Measurements from ENCODE around the gene CAMK1D. TPM values are rescaled to one million over a fixed set of nuclear protein-coding genes. Genes with fewer than 3 reads are reported as not detected.
"Not testable (repeated sequence)": the region's sequence is repeated elsewhere in the genome, so short reads cannot be mapped to it uniquely, and the experiment has no call there.

Gene CAMK1D
- total RNA-seq, 4 donors from 2014 or later, result 13.5 to 21.4 (median 15.7) TPM

GRCh38 chr10:12355384-12355783, 6.0 kb downstream of the CAMK1D start:
- Histone ChIP-seq H3K9me3 (no peaks in the 10 kb centered on the region), H3K27ac (no peak overlapping the region), H3K27me3 (no peaks in the 10 kb centered on the region), H3K4me1 (peaks cover 16 to 38% (median 25%) of the 10 kb centered on the region in 4 donors), H3K36me3 (no peaks in the 10 kb centered on the region), H3K4me3 (no peak overlapping the region)
- intact Hi-C loops (cut with DNase I; ENCODE audit: low total_unique reads), result loop anchor here (10.0 kb wide), 1 partner anchor 249 kb away; no protein-coding TSS in a partner anchor
- TF ChIP-seq EP300 (IDR thresholded peaks at IDR 0.05; ENCODE audit: low read depth) (no peak), POLR2AphosphoS5 (IDR thresholded peaks at IDR 0.05) (no peak), POLR2A (IDR thresholded peaks at IDR 0.05) (no peak)
- TF ChIP-seq, protein P1, sequence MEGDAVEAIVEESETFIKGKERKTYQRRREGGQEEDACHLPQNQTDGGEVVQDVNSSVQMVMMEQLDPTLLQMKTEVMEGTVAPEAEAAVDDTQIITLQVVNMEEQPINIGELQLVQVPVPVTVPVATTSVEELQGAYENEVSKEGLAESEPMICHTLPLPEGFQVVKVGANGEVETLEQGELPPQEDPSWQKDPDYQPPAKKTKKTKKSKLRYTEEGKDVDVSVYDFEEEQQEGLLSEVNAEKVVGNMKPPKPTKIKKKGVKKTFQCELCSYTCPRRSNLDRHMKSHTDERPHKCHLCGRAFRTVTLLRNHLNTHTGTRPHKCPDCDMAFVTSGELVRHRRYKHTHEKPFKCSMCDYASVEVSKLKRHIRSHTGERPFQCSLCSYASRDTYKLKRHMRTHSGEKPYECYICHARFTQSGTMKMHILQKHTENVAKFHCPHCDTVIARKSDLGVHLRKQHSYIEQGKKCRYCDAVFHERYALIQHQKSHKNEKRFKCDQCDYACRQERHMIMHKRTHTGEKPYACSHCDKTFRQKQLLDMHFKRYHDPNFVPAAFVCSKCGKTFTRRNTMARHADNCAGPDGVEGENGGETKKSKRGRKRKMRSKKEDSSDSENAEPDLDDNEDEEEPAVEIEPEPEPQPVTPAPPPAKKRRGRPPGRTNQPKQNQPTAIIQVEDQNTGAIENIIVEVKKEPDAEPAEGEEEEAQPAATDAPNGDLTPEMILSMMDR (IDR thresholded peaks at IDR 0.05), result no peak
- 80 to 89% methylated on average over 12 of the region's 12 CpGs for WGBS, 2 donors (ENCODE audit: low coverage in 1 of 2)
- in situ Hi-C loops (cut with MboI; ENCODE audit: low pct_ligation_motif_present in 1 of 4, low pct_unique_long_range_greater_than_20kb in 1 of 4, low sequenced_read_pairs in 3 of 4), result no loop called here
- DNase-seq, result no peak

- TF ChIP-seq EP300 (IDR thresholded peaks at IDR 0.05; ENCODE audit: low read depth), result no peak
- no peak for TF ChIP-seq POLR2A (IDR thresholded peaks at IDR 0.05)
- TF ChIP-seq, protein P1 (IDR thresholded peaks at IDR 0.05), result no peak
- TF ChIP-seq POLR2AphosphoS5 (IDR thresholded peaks at IDR 0.05), result no peak
- in situ Hi-C loops (cut with MboI; ENCODE audit: low pct_ligation_motif_present in 1 of 4, low pct_unique_long_range_greater_than_20kb in 1 of 4, low sequenced_read_pairs in 3 of 4), result no loop called here
- no peak for DNase-seq
- WGBS, 2 donors (ENCODE audit: low coverage in 1 of 2), result 74 to 94% methylated on average over 9 to 13 of the region's 13 CpGs
- no peak overlapping the region for H3K27ac ChIP-seq
- H3K36me3 ChIP-seq, result no peaks in the 10 kb centered on the region
- no peaks in the 10 kb centered on the region for H3K9me3 ChIP-seq
- no peak overlapping the region for H3K4me3 ChIP-seq
- H3K4me1 ChIP-seq, result peaks cover 15 to 26% (median 16%) of the 10 kb centered on the region in 4 donors
- H3K27me3 ChIP-seq, result no peaks in the 10 kb centered on the region
- intact Hi-C loops (cut with DNase I; ENCODE audit: low total_unique reads), result loop anchor here (10.0 kb wide), 1 partner anchor 247 kb away; no protein-coding TSS in a partner anchor
Observed at GRCh38 chr10:12357525-12358151, 8.3 kb downstream of the CAMK1D start.

- intact Hi-C loops (cut with DNase I; ENCODE audit: low total_unique reads), result loop anchor here (10.0 kb wide), 1 partner anchor 246 kb away; no protein-coding TSS in a partner anchor
Observed at GRCh38 chr10:12358863-12359564, 9.7 kb downstream of the CAMK1D start.

GRCh38 chr10:12360461-12360860, 11.1 kb downstream of the CAMK1D start:
- in situ Hi-C loops (cut with MboI; ENCODE audit: low pct_ligation_motif_present in 1 of 4, low pct_unique_long_range_greater_than_20kb in 1 of 4, low sequenced_read_pairs in 3 of 4) (no loop called here), intact Hi-C loops (cut with DNase I; ENCODE audit: low total_unique reads) (no loop called here)
- H3K27ac ChIP-seq, result no peak overlapping the region
- TF ChIP-seq EP300 (IDR thresholded peaks at IDR 0.05; ENCODE audit: low read depth) (no peak), POLR2AphosphoS5 (IDR thresholded peaks at IDR 0.05) (no peak), POLR2A (IDR thresholded peaks at IDR 0.05) (no peak)
- TF ChIP-seq, protein P1 (IDR thresholded peaks at IDR 0.05), result no peak
- H3K4me1 ChIP-seq, result peaks cover 15 to 30% (median 16%) of the 10 kb centered on the region in 4 donors
- no peak overlapping the region for H3K4me3 ChIP-seq
- H3K27me3 ChIP-seq, result no peaks in the 10 kb centered on the region
- H3K9me3 ChIP-seq, result no peaks in the 10 kb centered on the region
- WGBS, 2 donors (ENCODE audit: low coverage in 1 of 2), result 92 to 95% methylated on average over 5 of the region's 5 CpGs
- H3K36me3 ChIP-seq, result no peaks in the 10 kb centered on the region
- no peak for DNase-seq

More at GRCh38 chr10:12358863-12359564, 9.7 kb downstream of the CAMK1D start:
- Histone ChIP-seq H3K27me3 (no peaks in the 10 kb centered on the region), H3K27ac (peak overlapping the region in 2 of 4 donors; percentile 29 to 51), H3K4me1 (peaks cover 15 to 26% (median 16%) of the 10 kb centered on the region in 4 donors), H3K36me3 (no peaks in the 10 kb centered on the region), H3K9me3 (no peaks in the 10 kb centered on the region), H3K4me3 (no peak overlapping the region)
- TF ChIP-seq POLR2A (IDR thresholded peaks at IDR 0.05) (no peak), EP300 (IDR thresholded peaks at IDR 0.05; ENCODE audit: low read depth) (no peak), POLR2AphosphoS5 (IDR thresholded peaks at IDR 0.05) (no peak)
- TF ChIP-seq, protein P1 (IDR thresholded peaks at IDR 0.05), result no peak
- 26 to 51% methylated on average over 3 to 11 of the region's 11 CpGs for WGBS, 2 donors (ENCODE audit: low coverage in 1 of 2)
- DNase-seq, result peak; percentile 16
- in situ Hi-C loops (cut with MboI; ENCODE audit: low pct_ligation_motif_present in 1 of 4, low pct_unique_long_range_greater_than_20kb in 1 of 4, low sequenced_read_pairs in 3 of 4), result no loop called here

DNA sequence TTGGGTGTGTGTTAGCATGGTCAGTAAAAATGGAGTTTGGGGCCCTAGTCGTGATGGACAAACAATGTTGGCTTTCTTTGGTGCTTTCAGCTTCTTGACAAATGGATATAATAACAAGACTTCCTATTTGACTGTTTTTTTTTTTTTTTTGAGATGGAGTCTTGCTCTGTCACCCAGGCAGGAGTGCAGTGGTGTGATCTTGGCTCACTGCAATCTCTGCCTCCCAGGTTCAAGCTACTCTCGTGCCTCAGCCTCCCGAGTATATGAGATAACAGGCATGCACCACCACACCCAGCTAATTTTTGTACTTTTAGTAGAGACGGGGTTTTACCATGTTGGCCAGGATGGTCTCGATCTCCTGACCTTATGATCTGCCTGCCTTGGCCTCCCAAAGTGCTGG, 11.8 kb downstream of the CAMK1D start:
- H3K4me1 ChIP-seq, result peaks cover 15 to 36% (median 16%) of the 10 kb centered on the region in 4 donors
- 89 to 90% methylated on average over 5 of the region's 5 CpGs for WGBS, 2 donors (ENCODE audit: low coverage in 1 of 2)

More for the DNA sequence above, 11.8 kb downstream of the CAMK1D start:
- in situ Hi-C loops (cut with MboI; ENCODE audit: low pct_ligation_motif_present in 1 of 4, low pct_unique_long_range_greater_than_20kb in 1 of 4, low sequenced_read_pairs in 3 of 4); H3K27ac ChIP-seq; H3K4me3 ChIP-seq; H3K27me3 ChIP-seq; H3K36me3 ChIP-seq; H3K9me3 ChIP-seq; DNase-seq; intact Hi-C loops (cut with DNase I; ENCODE audit: low total_unique reads): not testable (repeated sequence)
